Dendritic cell treated with granulocyte-macrophage colony-stimulating factor and Interleukin-4, amounts not matched to agents 40 ng/mL and 50 ng/mL, for 4 days (primary cell): ENCODE data around the gene NBR1.
"Not testable (repeated sequence)": the region's sequence is repeated elsewhere in the genome, so short reads cannot be mapped to it uniquely, and the experiment has no call there.

Experiments
- H3K27ac Mint-ChIP-seq: one replicate; pipeline ENCODE4 v1.8.0; 2022; ENCODE audit warnings: mild to moderate bottlenecking, mixed read lengths
- H3K27me3 Mint-ChIP-seq: one replicate; pipeline ENCODE4 v1.8.0; 2022; ENCODE audit warnings: mild to moderate bottlenecking, mixed read lengths
- H3K36me3 Mint-ChIP-seq: one replicate; pipeline ENCODE4 v1.8.0; 2022; ENCODE audit warnings: low read depth, mixed read lengths
- H3K4me1 Mint-ChIP-seq: one replicate; pipeline ENCODE4 v1.8.0; 2022; ENCODE audit warnings: low read depth, mixed read lengths
- H3K4me3 Mint-ChIP-seq: one replicate; pipeline ENCODE4 v1.8.0; 2022; ENCODE audit warnings: mild to moderate bottlenecking, moderate library complexity, mixed read lengths
- H3K9me3 Mint-ChIP-seq: one replicate; pipeline ENCODE4 v1.8.0; 2022; ENCODE audit warnings: mixed read lengths
- intact Hi-C: fragments of 100-400 bp; cut with micrococcal nuclease; formaldehyde crosslinking; loops from one replicate; pipeline ENCODE4 v1.15.0; 2022

NBR1 gene

GRCh38 chr17:43212641-43213490 is 41.9 kb downstream of the NBR1 start:
- intact Hi-C loops: loop anchor here (1.0 kb wide), 1 partner anchor 41 kb away; no protein-coding TSS in a partner anchor
- H3K36me3 Mint-ChIP-seq: peaks cover 98% of the 10 kb centered on the region
- no peaks in the 10 kb centered on the region for H3K27me3 Mint-ChIP-seq
- peak overlapping the region; percentile 99 for H3K4me3 Mint-ChIP-seq
- H3K9me3 Mint-ChIP-seq: no peaks in the 10 kb centered on the region
- H3K27ac Mint-ChIP-seq: peak overlapping the region; percentile 100
- peaks cover 60% of the 10 kb centered on the region for H3K4me1 Mint-ChIP-seq

- H3K36me3 Mint-ChIP-seq: peaks cover 98% of the 10 kb centered on the region
Measured at GRCh38 chr17:43213545-43213944, 42.5 kb downstream of the NBR1 start.

GRCh38 chr17:43215341-43215740 is 44.3 kb downstream of the NBR1 start:
- Mint-ChIP-seq H3K27me3 (no peaks in the 10 kb centered on the region), H3K4me3 (no peak overlapping the region), H3K9me3 (no peaks in the 10 kb centered on the region), H3K4me1 (peaks cover 79% of the 10 kb centered on the region), H3K36me3 (peaks cover 98% of the 10 kb centered on the region), H3K27ac (no peak overlapping the region)
- intact Hi-C loops: no loop called here

More at GRCh38 chr17:43213545-43213944, 42.5 kb downstream of the NBR1 start:
- H3K27me3 Mint-ChIP-seq: no peaks in the 10 kb centered on the region
- peaks cover 67% of the 10 kb centered on the region for H3K4me1 Mint-ChIP-seq
- no peaks in the 10 kb centered on the region for H3K9me3 Mint-ChIP-seq
- H3K4me3 Mint-ChIP-seq: peak overlapping the region; percentile 99
- intact Hi-C loops: no loop called here
- H3K27ac Mint-ChIP-seq: peak overlapping the region; percentile 100

GRCh38 chr17:43216369-43216761 is 45.4 kb downstream of the NBR1 start:
- H3K4me3 Mint-ChIP-seq: peak overlapping the region; percentile 13
- H3K9me3 Mint-ChIP-seq: no peaks in the 10 kb centered on the region
- H3K27me3 Mint-ChIP-seq: no peaks in the 10 kb centered on the region
- peaks cover 99% of the 10 kb centered on the region for H3K36me3 Mint-ChIP-seq
- peaks cover 81% of the 10 kb centered on the region for H3K4me1 Mint-ChIP-seq
- H3K27ac Mint-ChIP-seq: no peak overlapping the region
- intact Hi-C loops: no loop called here

- Mint-ChIP-seq H3K9me3 (no peaks in the 10 kb centered on the region), H3K36me3 (peaks cover 100% of the 10 kb centered on the region), H3K27me3 (no peaks in the 10 kb centered on the region), H3K27ac (no peak overlapping the region), H3K4me1 (peaks cover 85% of the 10 kb centered on the region), H3K4me3 (no peak overlapping the region)
- intact Hi-C loops: no loop called here
Measured at GRCh38 chr17:43216762-43217613, 46.0 kb downstream of the NBR1 start.

- Mint-ChIP-seq H3K4me3 (no peak overlapping the region), H3K4me1 (peaks cover 84% of the 10 kb centered on the region), H3K27ac (peak overlapping the region; percentile 45), H3K36me3 (peaks cover 100% of the 10 kb centered on the region), H3K9me3 (no peaks in the 10 kb centered on the region), H3K27me3 (no peaks in the 10 kb centered on the region)
- intact Hi-C loops: no loop called here
Measured at GRCh38 chr17:43217614-43218087, 46.6 kb downstream of the NBR1 start.

GRCh38 chr17:43219001-43219400 is 48.0 kb downstream of the NBR1 start:
- H3K27me3 Mint-ChIP-seq: no peaks in the 10 kb centered on the region
- H3K27ac Mint-ChIP-seq: no peak overlapping the region
- peaks cover 81% of the 10 kb centered on the region for H3K4me1 Mint-ChIP-seq
- peak overlapping the region; percentile 23 for H3K4me3 Mint-ChIP-seq
- intact Hi-C loops: no loop called here
- no peaks in the 10 kb centered on the region for H3K9me3 Mint-ChIP-seq
- peaks cover 100% of the 10 kb centered on the region for H3K36me3 Mint-ChIP-seq

GRCh38 chr17:43219746-43220380 is 48.8 kb downstream of the NBR1 start:
- Mint-ChIP-seq H3K27ac (peak overlapping the region; percentile 28), H3K27me3 (no peaks in the 10 kb centered on the region)

GRCh38 chr17:43220511-43221125 is 49.6 kb downstream of the NBR1 start:
- intact Hi-C loops: no loop called here
- H3K27me3 Mint-ChIP-seq: no peaks in the 10 kb centered on the region
- peak overlapping the region; percentile 28 for H3K27ac Mint-ChIP-seq
- H3K4me1 Mint-ChIP-seq: peaks cover 75% of the 10 kb centered on the region
- peaks cover 100% of the 10 kb centered on the region for H3K36me3 Mint-ChIP-seq
- H3K9me3 Mint-ChIP-seq: no peaks in the 10 kb centered on the region
- H3K4me3 Mint-ChIP-seq: no peak overlapping the region

More at GRCh38 chr17:43219746-43220380, 48.8 kb downstream of the NBR1 start:
- Mint-ChIP-seq H3K4me1 (peaks cover 81% of the 10 kb centered on the region), H3K36me3 (peaks cover 100% of the 10 kb centered on the region), H3K4me3 (no peak overlapping the region), H3K9me3 (no peaks in the 10 kb centered on the region)
- intact Hi-C loops: no loop called here

- Mint-ChIP-seq H3K4me1 (peaks cover 39% of the 10 kb centered on the region), H3K9me3 (no peaks in the 10 kb centered on the region), H3K27ac (peak overlapping the region; percentile 37), H3K27me3 (no peaks in the 10 kb centered on the region), H3K4me3 (no peak overlapping the region), H3K36me3 (peaks cover 80% of the 10 kb centered on the region)
- intact Hi-C loops: no loop called here
Measured at GRCh38 chr17:43224146-43224705, 53.2 kb downstream of the NBR1 start.

- peaks cover 58% of the 10 kb centered on the region for H3K36me3 Mint-ChIP-seq
- H3K27me3 Mint-ChIP-seq: no peaks in the 10 kb centered on the region
- intact Hi-C loops: no loop called here
- H3K4me1 Mint-ChIP-seq: peaks cover 20% of the 10 kb centered on the region
- no peak overlapping the region for H3K4me3 Mint-ChIP-seq
- no peaks in the 10 kb centered on the region for H3K9me3 Mint-ChIP-seq
- no peak overlapping the region for H3K27ac Mint-ChIP-seq
Measured at GRCh38 chr17:43226393-43226792, 55.4 kb downstream of the NBR1 start.

- H3K9me3 Mint-ChIP-seq, H3K4me3 Mint-ChIP-seq, H3K27me3 Mint-ChIP-seq, H3K27ac Mint-ChIP-seq, intact Hi-C loops: not testable (repeated sequence)
- Mint-ChIP-seq H3K36me3 (peaks cover 40% of the 10 kb centered on the region), H3K4me1 (peaks cover 20% of the 10 kb centered on the region)
Measured at GRCh38 chr17:43228020-43228782, 57.2 kb downstream of the NBR1 start, which contains the start of gene CCDC200. Gene CCDC200 (minus strand): TSS chr17:43228623. CDS start chr17:43228554, 69 bp downstream.
